ACC112 (cell line): ENCODE data around the gene GNA12.

Source experiments
- H2AFZ ChIP-seq: fragments of 200-600 bp; sonication (generic); one replicate; pipeline ENCODE4 v1.6.0; 2017; ENCODE audit warnings: antibody characterized with exemption, low read length; ENCODE audit not compliant: unreplicated experiment
- H3K27ac ChIP-seq: fragments of 200-600 bp; sonication (generic); 2 replicates; pipeline ENCODE4 v1.5.1; 2014; ENCODE audit warnings: low read depth, mild to moderate bottlenecking, antibody characterized with exemption, low read length, moderate library complexity
- H3K27me3 ChIP-seq: fragments of 200-600 bp; sonication (generic); 2 replicates; pipeline ENCODE4 v1.6.1; 2014; ENCODE audit warnings: mild to moderate bottlenecking, antibody characterized with exemption, low read length, moderate library complexity, mixed read lengths; ENCODE audit not compliant: insufficient read depth
- H3K36me3 ChIP-seq: fragments of 200-600 bp; sonication (generic); 2 replicates; pipeline ENCODE4 v1.6.1; 2016; ENCODE audit warnings: mild to moderate bottlenecking, antibody characterized with exemption, low read length, moderate library complexity, mixed read lengths; ENCODE audit not compliant: insufficient read depth
- H3K4me1 ChIP-seq: fragments of 200-600 bp; sonication (generic); one replicate; pipeline ENCODE4 v1.6.1; 2016; ENCODE audit warnings: low read length, mixed read lengths; ENCODE audit not compliant: insufficient read depth, unreplicated experiment, control insufficient read depth
- H3K4me3 ChIP-seq: fragments of 200-600 bp; sonication (generic); 2 replicates; pipeline ENCODE4 v1.5.1; 2014; ENCODE audit warnings: mild to moderate bottlenecking, low read depth, low read length
- H3K79me2 ChIP-seq: fragments of 200-600 bp; sonication (generic); one replicate; pipeline ENCODE4 v1.6.0; 2016; ENCODE audit warnings: low read length; ENCODE audit not compliant: control insufficient read depth, unreplicated experiment, insufficient read depth

GNA12 gene

GRCh38 chr7:2689951-2690705 lies 154.0 kb downstream of the GNA12 start:
- peaks cover 4% of the 10 kb centered on the region for H3K4me1 ChIP-seq
- no peaks in the 10 kb centered on the region for H3K79me2 ChIP-seq
- H3K27me3 ChIP-seq, result peaks cover 27% of the 10 kb centered on the region
- no peaks in the 10 kb centered on the region for H3K36me3 ChIP-seq
- H3K27ac ChIP-seq, result no peak overlapping the region
- no peak overlapping the region for H2AFZ ChIP-seq
- no peak overlapping the region for H3K4me3 ChIP-seq

- Histone ChIP-seq H3K4me1 (peaks cover 4% of the 10 kb centered on the region), H3K79me2 (no peaks in the 10 kb centered on the region), H3K4me3 (no peak overlapping the region), H3K36me3 (no peaks in the 10 kb centered on the region), H3K27me3 (peaks cover 27% of the 10 kb centered on the region), H2AFZ (no peak overlapping the region), H3K27ac (no peak overlapping the region)
Observed at GRCh38 chr7:2689343-2689847, 154.7 kb downstream of the GNA12 start.

GRCh38 chr7:2688409-2689342 lies 155.4 kb downstream of the GNA12 start:
- Histone ChIP-seq H3K4me1 (peaks cover 4% of the 10 kb centered on the region), H2AFZ (no peak overlapping the region), H3K27ac (no peak overlapping the region), H3K79me2 (no peaks in the 10 kb centered on the region), H3K27me3 (peaks cover 27% of the 10 kb centered on the region), H3K36me3 (no peaks in the 10 kb centered on the region), H3K4me3 (peak overlapping the region; percentile 61)

GRCh38 chr7:2687881-2688318 lies 156.2 kb downstream of the GNA12 start, which contains the start of gene AMZ1:
TSS of gene AMZ1 (plus strand) at chr7:2688202. CDS start at chr7:2700452, 12,250 bp downstream.
- Histone ChIP-seq H2AFZ (no peak within 1 kb of the TSS), H3K4me1 (peaks cover 4% of the 10 kb centered on the region), H3K79me2 (no peaks in the 10 kb centered on the region), H3K27me3 (peaks cover 27% of the 10 kb centered on the region), H3K4me3 (peak within 1 kb of the TSS; percentile 61), H3K36me3 (no peaks in the 10 kb centered on the region), H3K27ac (no peak within 1 kb of the TSS)

- no peak overlapping the region for H3K27ac ChIP-seq
- no peaks in the 10 kb centered on the region for H3K36me3 ChIP-seq
- peaks cover 27% of the 10 kb centered on the region for H3K27me3 ChIP-seq
- H3K4me1 ChIP-seq, result peaks cover 4% of the 10 kb centered on the region
- H2AFZ ChIP-seq, result no peak overlapping the region
- H3K79me2 ChIP-seq, result no peaks in the 10 kb centered on the region
- H3K4me3 ChIP-seq, result no peak overlapping the region; the same call in 1 of the 2 replicates
Observed at GRCh38 chr7:2687338-2687869, 156.7 kb downstream of the GNA12 start.

GRCh38 chr7:2686101-2686500 lies 158.0 kb downstream of the GNA12 start:
- H3K27me3 ChIP-seq, result peaks cover 27% of the 10 kb centered on the region
- no peaks in the 10 kb centered on the region for H3K36me3 ChIP-seq
- H2AFZ ChIP-seq, result no peak overlapping the region
- H3K4me3 ChIP-seq, result no peak overlapping the region
- H3K27ac ChIP-seq, result no peak overlapping the region
- no peaks in the 10 kb centered on the region for H3K79me2 ChIP-seq
- H3K4me1 ChIP-seq, result peaks cover 4% of the 10 kb centered on the region

- Histone ChIP-seq H3K79me2 (no peaks in the 10 kb centered on the region), H2AFZ (no peak overlapping the region), H3K4me1 (peaks cover 4% of the 10 kb centered on the region), H3K36me3 (no peaks in the 10 kb centered on the region), H3K27me3 (peaks cover 25% of the 10 kb centered on the region), H3K27ac (no peak overlapping the region), H3K4me3 (no peak overlapping the region)
Observed at GRCh38 chr7:2684501-2684900, 159.6 kb downstream of the GNA12 start.

GRCh38 chr7:2681929-2682799 lies 161.9 kb downstream of the GNA12 start:
- Histone ChIP-seq H3K36me3 (no peaks in the 10 kb centered on the region), H3K27ac (no peak overlapping the region), H2AFZ (no peak overlapping the region), H3K4me1 (no peaks in the 10 kb centered on the region), H3K27me3 (peaks cover 4% of the 10 kb centered on the region; the same call in 1 of the 2 replicates), H3K4me3 (no peak overlapping the region), H3K79me2 (no peaks in the 10 kb centered on the region)

GRCh38 chr7:2680792-2681490 lies 163.2 kb downstream of the GNA12 start:
- Histone ChIP-seq H3K4me1 (no peaks in the 10 kb centered on the region), H3K27ac (no peak overlapping the region), H3K4me3 (no peak overlapping the region), H2AFZ (no peak overlapping the region), H3K27me3 (no peaks in the 10 kb centered on the region), H3K36me3 (no peaks in the 10 kb centered on the region), H3K79me2 (no peaks in the 10 kb centered on the region)
